DOHH2 (cell line): Measurements from ENCODE around the gene SLC27A5.

Experiments
- EZH2phosphoT487 ChIP-seq: fragments of 200-600 bp; sonication (generic); IDR thresholded peaks from 2 replicates; pipeline ENCODE4 v1.6.1; 2017; ENCODE audit warnings: borderline replicate concordance, mild to moderate bottlenecking, antibody characterized with exemption, low read length, moderate library complexity, mixed read lengths
- TF ChIP-seq, protein P1 (sequence below): fragments of 200-600 bp; sonication (generic); IDR thresholded peaks from one replicate; pipeline ENCODE4 v1.5.1; 2014; ENCODE audit warnings: antibody characterized with exemption, mild to moderate bottlenecking, low read depth, low read length; ENCODE audit not compliant: poor library complexity, severe bottlenecking

- TF ChIP-seq, protein P1, sequence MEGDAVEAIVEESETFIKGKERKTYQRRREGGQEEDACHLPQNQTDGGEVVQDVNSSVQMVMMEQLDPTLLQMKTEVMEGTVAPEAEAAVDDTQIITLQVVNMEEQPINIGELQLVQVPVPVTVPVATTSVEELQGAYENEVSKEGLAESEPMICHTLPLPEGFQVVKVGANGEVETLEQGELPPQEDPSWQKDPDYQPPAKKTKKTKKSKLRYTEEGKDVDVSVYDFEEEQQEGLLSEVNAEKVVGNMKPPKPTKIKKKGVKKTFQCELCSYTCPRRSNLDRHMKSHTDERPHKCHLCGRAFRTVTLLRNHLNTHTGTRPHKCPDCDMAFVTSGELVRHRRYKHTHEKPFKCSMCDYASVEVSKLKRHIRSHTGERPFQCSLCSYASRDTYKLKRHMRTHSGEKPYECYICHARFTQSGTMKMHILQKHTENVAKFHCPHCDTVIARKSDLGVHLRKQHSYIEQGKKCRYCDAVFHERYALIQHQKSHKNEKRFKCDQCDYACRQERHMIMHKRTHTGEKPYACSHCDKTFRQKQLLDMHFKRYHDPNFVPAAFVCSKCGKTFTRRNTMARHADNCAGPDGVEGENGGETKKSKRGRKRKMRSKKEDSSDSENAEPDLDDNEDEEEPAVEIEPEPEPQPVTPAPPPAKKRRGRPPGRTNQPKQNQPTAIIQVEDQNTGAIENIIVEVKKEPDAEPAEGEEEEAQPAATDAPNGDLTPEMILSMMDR: no peak
- no peak for TF ChIP-seq EZH2phosphoT487
Observed at GRCh38 chr19:58558066-58558622, 46.4 kb upstream of the SLC27A5 start, which contains the start of gene UBE2M.
